MM.1S (cell line): ENCODE results near the gene ZFHX3.

Experiments
- DNase-seq: peaks from one replicate; pipeline ENCODE4 v3.0.0-alpha.2; 2015
- H2AFZ ChIP-seq: fragments of 300-600 bp; sonication (generic); 2 replicates; pipeline ENCODE4 v1.6.0; 2016; ENCODE audit warnings: antibody characterized with exemption, low read length
- H3F3A ChIP-seq: fragments of 300-600 bp; sonication (generic); 2 replicates; pipeline ENCODE4 v1.6.1; 2016; ENCODE audit warnings: mild to moderate bottlenecking, antibody characterized with exemption, low read length, moderate library complexity, mixed read lengths; ENCODE audit not compliant: insufficient read depth
- H3K27ac ChIP-seq: fragments of 300-600 bp; sonication (generic); 2 replicates; pipeline ENCODE4 v1.5.1; 2016; ENCODE audit warnings: mild to moderate bottlenecking, low read length
- H3K27me3 ChIP-seq: fragments of 300-600 bp; sonication (generic); replicated peaks from 2 replicates; pipeline ENCODE4 v1.6.0; 2016; ENCODE audit warnings: low read length; ENCODE audit not compliant: insufficient read depth
- H3K36me3 ChIP-seq: fragments of 300-600 bp; sonication (generic); replicated peaks from 2 replicates; pipeline ENCODE4 v1.6.1; 2016; ENCODE audit warnings: mild to moderate bottlenecking, low read length, mixed read lengths; ENCODE audit not compliant: insufficient read depth
- H3K4me1 ChIP-seq: fragments of 300-600 bp; sonication (generic); 2 replicates; pipeline ENCODE4 v1.6.1; 2016; ENCODE audit warnings: low read length, mixed read lengths
- H3K4me2 ChIP-seq: fragments of 300-600 bp; sonication (generic); 2 replicates; pipeline ENCODE4 v1.6.0; 2016; ENCODE audit warnings: low read depth, low read length
- H3K4me3 ChIP-seq: fragments of 300-600 bp; sonication (generic); 2 replicates; pipeline ENCODE4 v1.5.1; 2016; ENCODE audit warnings: low read length, mixed read lengths
- H3K79me2 ChIP-seq: fragments of 300-600 bp; sonication (generic); 2 replicates; pipeline ENCODE4 v1.6.1; 2016; ENCODE audit warnings: mixed run types, low read length, mixed read lengths
- H3K9ac ChIP-seq: fragments of 300-600 bp; sonication (generic); 2 replicates; pipeline ENCODE4 v1.6.1; 2016; ENCODE audit warnings: low read length, mixed read lengths
- H3K9me2 ChIP-seq: fragments of 300-600 bp; sonication (generic); replicated peaks from 2 replicates; pipeline ENCODE4 v1.6.1; 2016; ENCODE audit warnings: mild to moderate bottlenecking, low read length, mixed read lengths; ENCODE audit not compliant: insufficient read depth
- H3K9me3 ChIP-seq: fragments of 300-600 bp; sonication (generic); replicated peaks from 2 replicates; pipeline ENCODE4 v1.6.1; 2016; ENCODE audit warnings: mild to moderate bottlenecking, low read length, mixed read lengths; ENCODE audit not compliant: insufficient read depth
- H4K20me1 ChIP-seq: fragments of 300-600 bp; sonication (generic); 2 replicates; pipeline ENCODE4 v1.6.1; 2016; ENCODE audit warnings: mild to moderate bottlenecking, low read length, moderate library complexity, mixed read lengths; ENCODE audit not compliant: insufficient read depth
- CTCF ChIP-seq: fragments of 300-600 bp; sonication (generic); IDR thresholded peaks from 2 replicates; pipeline ENCODE4 v1.5.1; 2016; ENCODE audit warnings: antibody characterized with exemption, low read length, mixed read lengths
- EZH2 ChIP-seq: fragments of 300-600 bp; sonication (generic); optimal IDR thresholded peaks from 2 replicates; pipeline ENCODE3; 2017; ENCODE audit warnings: low read depth, mild to moderate bottlenecking, antibody characterized with exemption, low read length, mixed read lengths
- EZH2phosphoT487 ChIP-seq: fragments of 300-600 bp; sonication (generic); IDR thresholded peaks from 2 replicates; pipeline ENCODE4 v1.6.1; 2018; ENCODE audit warnings: antibody characterized with exemption, low read length

ZFHX3 gene

GRCh38 chr16:73050201-73051099 is 2.5 kb upstream of the ZFHX3 start:
- TF ChIP-seq EZH2phosphoT487 = no peak
- no peak for TF ChIP-seq CTCF
- TF ChIP-seq EZH2 = no peak
- H3K4me3 ChIP-seq = no peak overlapping the region
- no peaks in the 10 kb centered on the region for H3K9me3 ChIP-seq
- H3K4me1 ChIP-seq = no peaks in the 10 kb centered on the region
- H3F3A ChIP-seq = no peaks in the 10 kb centered on the region
- H3K36me3 ChIP-seq = no peaks in the 10 kb centered on the region
- H3K4me2 ChIP-seq = no peak overlapping the region
- H3K27me3 ChIP-seq = no peaks in the 10 kb centered on the region
- H4K20me1 ChIP-seq = no peaks in the 10 kb centered on the region
- H3K9ac ChIP-seq = no peak overlapping the region
- no peaks in the 10 kb centered on the region for H3K9me2 ChIP-seq
- H3K79me2 ChIP-seq = no peaks in the 10 kb centered on the region
- H3K27ac ChIP-seq = no peak overlapping the region
- H2AFZ ChIP-seq = no peak overlapping the region
- no peak for DNase-seq

- H4K20me1 ChIP-seq = no peaks in the 10 kb centered on the region
- no peaks in the 10 kb centered on the region for H3K27me3 ChIP-seq
- no peaks in the 10 kb centered on the region for H3K79me2 ChIP-seq
- H2AFZ ChIP-seq = no peak overlapping the region
- DNase-seq = no peak
- no peak overlapping the region for H3K4me3 ChIP-seq
- no peaks in the 10 kb centered on the region for H3K9me2 ChIP-seq
- no peak overlapping the region for H3K27ac ChIP-seq
- H3K4me1 ChIP-seq = no peaks in the 10 kb centered on the region
- TF ChIP-seq EZH2phosphoT487 (no peak), EZH2 (no peak), CTCF (no peak)
- H3K4me2 ChIP-seq = no peak overlapping the region
- H3K9me3 ChIP-seq = no peaks in the 10 kb centered on the region
- no peaks in the 10 kb centered on the region for H3K36me3 ChIP-seq
- no peaks in the 10 kb centered on the region for H3F3A ChIP-seq
- no peak overlapping the region for H3K9ac ChIP-seq
These were observed 1.6 kb upstream of the ZFHX3 start for GRCh38 chr16:73049511-73049910.

GRCh38 chr16:73049091-73049490 is 1.2 kb upstream of the ZFHX3 start:
- Histone ChIP-seq H3K9me3 (no peaks in the 10 kb centered on the region), H3K9me2 (no peaks in the 10 kb centered on the region), H4K20me1 (no peaks in the 10 kb centered on the region), H3K4me2 (no peak overlapping the region), H3K36me3 (no peaks in the 10 kb centered on the region), H3K79me2 (no peaks in the 10 kb centered on the region), H2AFZ (no peak overlapping the region), H3K4me1 (no peaks in the 10 kb centered on the region), H3K27me3 (no peaks in the 10 kb centered on the region), H3F3A (no peaks in the 10 kb centered on the region), H3K9ac (no peak overlapping the region), H3K27ac (no peak overlapping the region), H3K4me3 (no peak overlapping the region)
- DNase-seq = no peak
- TF ChIP-seq CTCF (no peak), EZH2 (no peak), EZH2phosphoT487 (no peak)
